Right kidney (tissue), 1 donor: ENCODE measurements around the gene AHDC1.
"Not testable (repeated sequence)": the region's sequence is repeated elsewhere in the genome, so short reads cannot be mapped to it uniquely, and the experiment has no call there.

Source experiments
- DNase-seq: peaks from one replicate; pipeline ENCODE4 v3.0.0-alpha.2; 2016

The AHDC1 gene

GRCh38 chr1:27517301-27517700 lies 86.6 kb downstream of the AHDC1 start:
- no peak for DNase-seq

GRCh38 chr1:27515626-27516025 lies 88.3 kb downstream of the AHDC1 start:
- no peak for DNase-seq

GRCh38 chr1:27513958-27514357 lies 90.0 kb downstream of the AHDC1 start:
- DNase-seq, result no peak

- no peak for DNase-seq
Observed at GRCh38 chr1:27513528-27513927, 90.4 kb downstream of the AHDC1 start.

GRCh38 chr1:27509127-27510080 lies 94.5 kb downstream of the AHDC1 start:
- DNase-seq, result no peak

GRCh38 chr1:27507960-27508665 lies 95.8 kb downstream of the AHDC1 start:
- DNase-seq, result no peak

- no peak for DNase-seq
Observed at GRCh38 chr1:27506703-27507102, 97.2 kb downstream of the AHDC1 start.

- no peak for DNase-seq
Observed at GRCh38 chr1:27505420-27505680, 98.6 kb downstream of the AHDC1 start.

- peak; percentile 82 for DNase-seq
Observed at GRCh38 chr1:27504588-27505419, 99.1 kb downstream of the AHDC1 start.

GRCh38 chr1:27503844-27504587 lies 99.9 kb downstream of the AHDC1 start:
- DNase-seq, result peak; percentile 76

- no peak for DNase-seq
Observed at GRCh38 chr1:27503033-27503432, 100.9 kb downstream of the AHDC1 start.

GRCh38 chr1:27501159-27501558 lies 102.8 kb downstream of the AHDC1 start:
- DNase-seq, result not testable (repeated sequence)

- no peak for DNase-seq
Observed at GRCh38 chr1:27499142-27499541, 104.8 kb downstream of the AHDC1 start.

GRCh38 chr1:27496604-27497155 lies 107.3 kb downstream of the AHDC1 start:
- DNase-seq, result peak; percentile 73

- no peak for DNase-seq
Observed at GRCh38 chr1:27492796-27493195, 111.1 kb downstream of the AHDC1 start.

- DNase-seq, result no peak
Observed at GRCh38 chr1:27491748-27492700, 111.9 kb downstream of the AHDC1 start.

GRCh38 chr1:27489973-27490741 lies 113.8 kb downstream of the AHDC1 start, which contains the start of gene WASF2:
TSS of gene WASF2 (minus strand) at chr1:27490167. CDS start at chr1:27428890, 61,277 bp downstream.
- peak; percentile 97 for DNase-seq

- peak; percentile 96 for DNase-seq
Observed at GRCh38 chr1:27489501-27489972, 114.4 kb downstream of the AHDC1 start.
